ENCODE data around the gene NSMCE1. TPM values are rescaled to one million over a fixed set of nuclear protein-coding genes. Genes with fewer than 3 reads are reported as not detected.
"Not testable (repeated sequence)": the region's sequence is repeated elsewhere in the genome, so short reads cannot be mapped to it uniquely, and the experiment has no call there.

The NSMCE1 gene
- total RNA-seq, 6 experiments from 2014 or later: 23.7 to 42.3 (median 33.1) TPM

- TF ChIP-seq CTCF (IDR thresholded peaks at IDR 0.05) (no peak), POLR2A (IDR thresholded peaks at IDR 0.05) (no peak)
- H3K4me1 ChIP-seq: no peaks in the 10 kb centered on the region
- no peak for ATAC-seq
- H3K27me3 ChIP-seq: no peaks in the 10 kb centered on the region
- intact Hi-C loops (cut with DNase I): no loop called here
- no peaks in the 10 kb centered on the region for H3K36me3 ChIP-seq
- no peaks in the 10 kb centered on the region for H3K9me3 ChIP-seq
- no peak overlapping the region for H3K27ac ChIP-seq
- peak in 1 of 3 donors; percentile 40 for DNase-seq
- no peak overlapping the region for H3K4me3 ChIP-seq
- 78% methylated on average over 4 of the region's 5 CpGs for WGBS (ENCODE audit: insufficient coverage, low coverage, low lambda C conversion rate, missing lambda C conversion rate)
Observed at GRCh38 chr16:27291106-27291505, 22.5 kb upstream of the NSMCE1 start.

GRCh38 chr16:27290562-27290961 lies 22.0 kb upstream of the NSMCE1 start:
- no peaks in the 10 kb centered on the region for H3K27me3 ChIP-seq
- no peak overlapping the region for H3K27ac ChIP-seq
- DNase-seq (no peak), ATAC-seq (no peak)
- H3K36me3 ChIP-seq: no peaks in the 10 kb centered on the region
- H3K4me1 ChIP-seq: no peaks in the 10 kb centered on the region
- intact Hi-C loops (cut with DNase I): no loop called here
- no peak overlapping the region for H3K4me3 ChIP-seq
- no peaks in the 10 kb centered on the region for H3K9me3 ChIP-seq
- TF ChIP-seq CTCF (IDR thresholded peaks at IDR 0.05): no peak
- TF ChIP-seq POLR2A (IDR thresholded peaks at IDR 0.05): no peak

- intact Hi-C loops (cut with DNase I): no loop called here
- 65% methylated on average over 4 of the region's 6 CpGs for WGBS (ENCODE audit: insufficient coverage, low coverage, low lambda C conversion rate, missing lambda C conversion rate)
- H3K27ac ChIP-seq: no peak overlapping the region
Observed at GRCh38 chr16:27289669-27290068, 21.1 kb upstream of the NSMCE1 start.

GRCh38 chr16:27288313-27288712 lies 19.7 kb upstream of the NSMCE1 start:
- H3K4me3 ChIP-seq; H3K27me3 ChIP-seq; intact Hi-C loops (cut with DNase I); H3K36me3 ChIP-seq; ATAC-seq; H3K4me1 ChIP-seq; H3K9me3 ChIP-seq; H3K27ac ChIP-seq: not testable (repeated sequence)
- 86% methylated on average over 5 of the region's 6 CpGs for WGBS (ENCODE audit: insufficient coverage, low coverage, low lambda C conversion rate, missing lambda C conversion rate)
- peak in 1 of 3 donors; percentile 15 for DNase-seq

More at GRCh38 chr16:27289669-27290068, 21.1 kb upstream of the NSMCE1 start:
- Histone ChIP-seq H3K4me3 (no peak overlapping the region), H3K9me3 (no peaks in the 10 kb centered on the region), H3K36me3 (no peaks in the 10 kb centered on the region), H3K27me3 (no peaks in the 10 kb centered on the region), H3K4me1 (no peaks in the 10 kb centered on the region)
- ATAC-seq: no peak
- TF ChIP-seq CTCF (IDR thresholded peaks at IDR 0.05) (no peak), POLR2A (IDR thresholded peaks at IDR 0.05) (no peak)
- DNase-seq: no peak

GRCh38 chr16:27287887-27288286 lies 19.3 kb upstream of the NSMCE1 start:
- peak in 3 of 4 donors; percentile 36 to 47 (median 38) for ATAC-seq

More at GRCh38 chr16:27287887-27288286, 19.3 kb upstream of the NSMCE1 start:
- no peak for TF ChIP-seq POLR2A (IDR thresholded peaks at IDR 0.05)
- no peak for TF ChIP-seq CTCF (IDR thresholded peaks at IDR 0.05)
- Histone ChIP-seq H3K9me3 (no peaks in the 10 kb centered on the region), H3K27me3 (no peaks in the 10 kb centered on the region), H3K27ac (no peak overlapping the region), H3K4me3 (no peak overlapping the region), H3K4me1 (no peaks in the 10 kb centered on the region), H3K36me3 (no peaks in the 10 kb centered on the region)
- peak in 1 of 3 donors; percentile 41 for DNase-seq
- intact Hi-C loops (cut with DNase I): no loop called here
- 71% methylated on average over 8 of the region's 11 CpGs for WGBS (ENCODE audit: insufficient coverage, low coverage, low lambda C conversion rate, missing lambda C conversion rate)
